ENCODE measurements around the gene GLP2R.

Gene GLP2R

GRCh38 chr17:9862220-9862619, 36.5 kb downstream of the GLP2R start:
- H3K27me3 ChIP-seq (ENCODE audit: control insufficient read depth, insufficient read depth, low read length) = no peaks in the 10 kb centered on the region
- no peak overlapping the region for H3K4me2 ChIP-seq (ENCODE audit: low read length)
- no peaks in the 10 kb centered on the region for H3K36me3 ChIP-seq (ENCODE audit: insufficient read depth, low read length)
- no peak overlapping the region for H3K9ac ChIP-seq (ENCODE audit: low read depth, low read length)
- no peak overlapping the region for H3K4me3 ChIP-seq (ENCODE audit: low read length)
- no peaks in the 10 kb centered on the region for H3K9me3 ChIP-seq (replicated peaks; ENCODE audit: low read length)
- no peaks in the 10 kb centered on the region for H3K4me1 ChIP-seq (ENCODE audit: control insufficient read depth, insufficient read depth, low read length)

DNA sequence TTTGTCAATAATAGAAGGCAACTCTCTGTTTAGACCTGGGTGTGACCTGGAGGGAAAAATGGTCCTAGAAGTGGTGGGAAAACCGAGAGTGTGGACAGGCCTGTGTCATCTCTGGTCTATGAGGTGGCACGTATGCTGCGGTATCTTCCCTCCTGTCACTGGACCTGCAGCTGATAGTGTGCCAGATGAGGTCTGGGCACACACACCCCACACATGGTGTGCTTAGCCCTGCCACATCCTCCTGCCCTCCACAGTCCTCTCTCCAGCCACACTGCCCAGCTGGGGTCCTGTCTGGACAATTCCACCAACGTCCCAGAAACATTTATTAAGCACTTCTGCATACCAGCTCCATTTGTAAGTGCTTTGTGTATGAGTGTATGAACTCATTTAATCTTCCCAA, 37.2 kb downstream of the GLP2R start:
- no peaks in the 10 kb centered on the region for H3K4me1 ChIP-seq (ENCODE audit: control insufficient read depth, insufficient read depth, low read length)
- no peaks in the 10 kb centered on the region for H3K27me3 ChIP-seq (ENCODE audit: control insufficient read depth, insufficient read depth, low read length)
- H3K4me3 ChIP-seq (ENCODE audit: low read length) = no peak overlapping the region
- H3K36me3 ChIP-seq (ENCODE audit: insufficient read depth, low read length) = no peaks in the 10 kb centered on the region
- H3K9ac ChIP-seq (ENCODE audit: low read depth, low read length) = no peak overlapping the region
- no peaks in the 10 kb centered on the region for H3K9me3 ChIP-seq (replicated peaks; ENCODE audit: low read length)
- no peak overlapping the region for H3K4me2 ChIP-seq (ENCODE audit: low read length)

DNA sequence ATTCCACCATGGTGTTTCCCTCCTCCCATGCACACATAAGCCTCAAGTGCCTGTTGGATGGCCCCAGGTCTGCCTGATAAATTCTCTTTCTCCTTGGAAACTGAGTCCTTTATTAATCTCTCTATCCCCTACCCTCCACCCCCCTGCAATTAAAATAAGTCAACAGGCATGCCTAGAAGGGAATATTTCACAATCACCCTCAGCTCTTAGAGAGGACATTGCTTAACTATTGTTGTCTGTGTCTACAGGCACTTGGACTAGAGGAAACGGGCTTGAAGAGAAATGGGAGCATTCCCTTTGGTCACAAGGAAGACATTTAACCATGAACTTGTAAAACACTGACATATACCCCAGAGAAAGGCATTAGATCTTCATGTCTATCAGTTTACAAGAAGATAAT, 39.9 kb downstream of the GLP2R start:
- Histone ChIP-seq H3K4me3 (ENCODE audit: low read length) (no peak overlapping the region), H3K36me3 (ENCODE audit: insufficient read depth, low read length) (no peaks in the 10 kb centered on the region), H3K27me3 (ENCODE audit: control insufficient read depth, insufficient read depth, low read length) (no peaks in the 10 kb centered on the region), H3K9me3 (replicated peaks; ENCODE audit: low read length) (no peaks in the 10 kb centered on the region), H3K4me1 (ENCODE audit: control insufficient read depth, insufficient read depth, low read length) (no peaks in the 10 kb centered on the region), H3K9ac (ENCODE audit: low read depth, low read length) (no peak overlapping the region), H3K4me2 (ENCODE audit: low read length) (no peak overlapping the region)

DNA sequence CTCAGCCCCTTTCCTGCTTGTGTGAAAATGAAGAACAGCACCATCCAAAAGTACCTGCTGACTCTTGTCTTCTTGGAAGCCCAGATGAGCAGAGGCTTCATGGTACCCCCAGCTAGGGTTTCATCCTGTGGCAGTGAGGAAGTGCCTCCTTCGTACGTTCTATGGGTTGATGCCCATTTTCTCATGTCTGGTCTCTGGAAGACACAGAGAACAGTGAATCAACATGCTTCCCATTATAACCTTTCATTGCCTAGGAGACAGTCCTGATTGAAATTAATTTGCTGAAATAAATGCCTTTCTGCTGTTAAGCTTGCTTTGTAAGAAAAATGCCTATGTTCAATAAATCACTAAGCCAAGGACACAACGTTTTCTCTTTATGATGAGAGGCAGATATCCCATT, 42.8 kb downstream of the GLP2R start:
- H3K4me2 ChIP-seq (ENCODE audit: low read length) = no peak overlapping the region
- H3K9ac ChIP-seq (ENCODE audit: low read depth, low read length) = no peak overlapping the region
- H3K4me3 ChIP-seq (ENCODE audit: low read length) = no peak overlapping the region
- no peaks in the 10 kb centered on the region for H3K36me3 ChIP-seq (ENCODE audit: insufficient read depth, low read length)
- H3K9me3 ChIP-seq (replicated peaks; ENCODE audit: low read length) = no peaks in the 10 kb centered on the region
- no peaks in the 10 kb centered on the region for H3K27me3 ChIP-seq (ENCODE audit: control insufficient read depth, insufficient read depth, low read length)
- H3K4me1 ChIP-seq (ENCODE audit: control insufficient read depth, insufficient read depth, low read length) = no peaks in the 10 kb centered on the region

- H3K4me1 ChIP-seq (ENCODE audit: control insufficient read depth, insufficient read depth, low read length) = no peaks in the 10 kb centered on the region
- no peak overlapping the region for H3K4me3 ChIP-seq (ENCODE audit: low read length)
- no peaks in the 10 kb centered on the region for H3K27me3 ChIP-seq (ENCODE audit: control insufficient read depth, insufficient read depth, low read length)
- H3K9me3 ChIP-seq (replicated peaks; ENCODE audit: low read length) = no peaks in the 10 kb centered on the region
- no peak overlapping the region for H3K9ac ChIP-seq (ENCODE audit: low read depth, low read length)
- no peak overlapping the region for H3K4me2 ChIP-seq (ENCODE audit: low read length)
- no peaks in the 10 kb centered on the region for H3K36me3 ChIP-seq (ENCODE audit: insufficient read depth, low read length)
Observed at GRCh38 chr17:9872852-9873251, 47.1 kb downstream of the GLP2R start.

- Histone ChIP-seq H3K36me3 (ENCODE audit: insufficient read depth, low read length) (no peaks in the 10 kb centered on the region), H3K4me3 (ENCODE audit: low read length) (no peak overlapping the region), H3K4me1 (ENCODE audit: control insufficient read depth, insufficient read depth, low read length) (no peaks in the 10 kb centered on the region), H3K27me3 (ENCODE audit: control insufficient read depth, insufficient read depth, low read length) (no peaks in the 10 kb centered on the region), H3K9ac (ENCODE audit: low read depth, low read length) (no peak overlapping the region), H3K4me2 (ENCODE audit: low read length) (no peak overlapping the region), H3K9me3 (replicated peaks; ENCODE audit: low read length) (no peaks in the 10 kb centered on the region)
Observed at GRCh38 chr17:9874722-9875121, 49.0 kb downstream of the GLP2R start.

DNA sequence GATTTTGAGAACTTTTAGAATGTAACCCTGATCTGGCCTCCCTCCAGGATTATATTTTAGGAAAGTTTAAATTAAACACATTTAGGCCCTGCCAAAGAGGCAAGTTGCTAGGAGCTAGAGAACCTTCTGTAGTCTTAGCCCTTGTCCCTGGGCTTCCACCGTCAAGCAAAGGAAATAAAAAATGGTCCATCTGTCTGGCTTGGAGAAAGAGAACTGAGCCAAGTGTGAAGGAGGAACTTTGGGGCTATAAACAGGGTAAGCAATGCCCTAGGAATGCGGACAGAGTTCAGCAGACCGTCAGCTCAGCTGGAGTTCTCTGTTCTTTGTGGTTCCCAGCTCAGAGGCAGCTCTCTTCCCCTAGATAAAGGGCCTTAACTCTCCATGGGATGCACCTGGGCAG, 49.7 kb downstream of the GLP2R start:
- Histone ChIP-seq H3K36me3 (ENCODE audit: insufficient read depth, low read length) (no peaks in the 10 kb centered on the region), H3K4me3 (ENCODE audit: low read length) (no peak overlapping the region), H3K9ac (ENCODE audit: low read depth, low read length) (no peak overlapping the region), H3K9me3 (replicated peaks; ENCODE audit: low read length) (no peaks in the 10 kb centered on the region), H3K4me2 (ENCODE audit: low read length) (no peak overlapping the region), H3K4me1 (ENCODE audit: control insufficient read depth, insufficient read depth, low read length) (no peaks in the 10 kb centered on the region), H3K27me3 (ENCODE audit: control insufficient read depth, insufficient read depth, low read length) (no peaks in the 10 kb centered on the region)

GRCh38 chr17:9878356-9878755, 52.6 kb downstream of the GLP2R start:
- H3K4me3 ChIP-seq (ENCODE audit: low read length) = no peak overlapping the region
- no peaks in the 10 kb centered on the region for H3K9me3 ChIP-seq (replicated peaks; ENCODE audit: low read length)

DNA sequence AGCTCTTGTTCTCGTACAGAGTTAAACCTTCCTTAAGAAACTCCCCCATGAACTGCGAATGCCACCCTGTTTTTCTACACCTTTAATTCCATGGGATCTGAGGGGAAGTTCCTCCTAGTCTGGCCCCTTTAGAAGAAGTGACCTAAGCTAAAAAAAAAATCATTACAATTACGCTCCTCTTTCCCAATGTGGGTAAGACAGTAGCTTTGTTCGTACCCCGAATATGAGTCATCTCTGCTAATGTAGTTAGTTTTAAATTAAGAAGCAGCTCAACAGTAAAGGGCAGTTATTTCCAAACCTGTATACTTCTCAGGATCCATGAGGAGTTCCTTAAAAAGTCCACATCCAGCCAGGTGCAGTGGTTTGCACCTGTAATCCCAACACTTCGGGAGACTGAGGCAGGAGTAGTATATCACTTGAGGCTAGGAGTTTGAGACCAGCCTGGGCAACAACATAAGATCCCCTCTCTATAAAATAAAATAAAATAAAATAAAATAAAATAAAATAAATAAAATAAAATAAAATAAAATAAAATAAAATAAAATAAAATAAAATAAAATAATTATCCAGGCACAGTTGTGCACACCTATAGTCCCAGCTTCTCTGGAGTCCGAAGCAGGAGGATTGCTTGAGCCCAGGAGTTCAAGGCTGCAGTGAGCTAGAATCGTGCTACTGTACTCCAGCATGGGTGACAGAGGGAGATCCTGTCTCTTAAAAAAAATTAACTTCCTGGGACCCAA, 53.2 kb downstream of the GLP2R start:
- H3K4me1 ChIP-seq (ENCODE audit: control insufficient read depth, insufficient read depth, low read length) = peaks cover 2% of the 10 kb centered on the region
- H3K9ac ChIP-seq (ENCODE audit: low read depth, low read length) = no peak overlapping the region
- no peaks in the 10 kb centered on the region for H3K36me3 ChIP-seq (ENCODE audit: insufficient read depth, low read length)
- no peaks in the 10 kb centered on the region for H3K9me3 ChIP-seq (replicated peaks; ENCODE audit: low read length)
- H3K4me2 ChIP-seq (ENCODE audit: low read length) = no peak overlapping the region
- H3K4me3 ChIP-seq (ENCODE audit: low read length) = no peak overlapping the region
- no peaks in the 10 kb centered on the region for H3K27me3 ChIP-seq (ENCODE audit: control insufficient read depth, insufficient read depth, low read length)

More at GRCh38 chr17:9878356-9878755, 52.6 kb downstream of the GLP2R start:
- H3K36me3 ChIP-seq (ENCODE audit: insufficient read depth, low read length) = no peaks in the 10 kb centered on the region
- H3K4me2 ChIP-seq (ENCODE audit: low read length) = no peak overlapping the region
- H3K27me3 ChIP-seq (ENCODE audit: control insufficient read depth, insufficient read depth, low read length) = no peaks in the 10 kb centered on the region
- H3K4me1 ChIP-seq (ENCODE audit: control insufficient read depth, insufficient read depth, low read length) = peaks cover 2% of the 10 kb centered on the region
- H3K9ac ChIP-seq (ENCODE audit: low read depth, low read length) = no peak overlapping the region

DNA sequence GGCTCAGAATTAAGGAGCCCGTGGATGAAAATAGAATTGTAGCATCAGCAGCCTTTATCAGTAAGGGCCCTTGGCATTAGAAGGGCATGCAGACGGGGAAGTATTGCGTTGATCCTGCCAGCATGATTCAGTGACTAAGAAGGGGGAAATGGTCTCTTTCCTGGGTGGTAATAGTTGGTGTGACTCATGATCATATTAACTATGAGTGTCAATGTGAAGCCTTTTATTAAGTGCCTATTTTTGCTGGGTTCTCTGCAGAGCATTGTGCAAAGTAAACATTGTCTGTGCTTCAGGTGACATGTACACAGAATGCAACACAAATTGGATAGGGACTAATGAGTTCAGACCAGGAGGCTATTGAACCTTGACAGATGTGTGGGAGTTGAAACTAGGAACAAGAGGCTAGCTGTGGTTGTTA, 54.9 kb downstream of the GLP2R start:
- Histone ChIP-seq H3K4me2 (ENCODE audit: low read length) (no peak overlapping the region), H3K27me3 (ENCODE audit: control insufficient read depth, insufficient read depth, low read length) (no peaks in the 10 kb centered on the region), H3K9ac (ENCODE audit: low read depth, low read length) (no peak overlapping the region), H3K9me3 (replicated peaks; ENCODE audit: low read length) (no peaks in the 10 kb centered on the region), H3K4me1 (ENCODE audit: control insufficient read depth, insufficient read depth, low read length) (peaks cover 2% of the 10 kb centered on the region), H3K4me3 (ENCODE audit: low read length) (no peak overlapping the region), H3K36me3 (ENCODE audit: insufficient read depth, low read length) (no peaks in the 10 kb centered on the region)

DNA sequence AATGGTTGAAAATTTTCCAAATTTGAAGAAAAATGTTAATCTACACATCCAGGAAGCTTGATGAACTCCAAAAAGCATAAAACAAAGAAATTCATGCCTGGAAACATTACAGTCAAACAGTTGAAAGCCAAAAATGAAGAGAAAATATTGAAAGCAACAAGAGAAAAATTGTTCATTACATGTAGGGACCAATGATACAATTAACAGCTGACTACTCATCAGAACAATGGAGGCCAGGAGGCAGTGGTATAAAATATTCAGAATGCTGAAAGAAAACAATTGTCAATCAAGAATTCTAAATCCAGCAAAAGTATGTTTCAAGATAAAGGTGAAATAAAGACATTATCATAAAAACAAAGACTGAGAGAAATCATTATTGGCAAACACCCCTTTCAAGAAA, 57.7 kb downstream of the GLP2R start:
- no peak overlapping the region for H3K4me3 ChIP-seq (ENCODE audit: low read length)
- no peak overlapping the region for H3K9ac ChIP-seq (ENCODE audit: low read depth, low read length)
- H3K4me1 ChIP-seq (ENCODE audit: control insufficient read depth, insufficient read depth, low read length) = peaks cover 2% of the 10 kb centered on the region
- H3K27me3 ChIP-seq (ENCODE audit: control insufficient read depth, insufficient read depth, low read length) = no peaks in the 10 kb centered on the region
- H3K4me2 ChIP-seq (ENCODE audit: low read length) = no peak overlapping the region
- H3K36me3 ChIP-seq (ENCODE audit: insufficient read depth, low read length) = no peaks in the 10 kb centered on the region
- H3K9me3 ChIP-seq (replicated peaks; ENCODE audit: low read length) = no peaks in the 10 kb centered on the region

DNA sequence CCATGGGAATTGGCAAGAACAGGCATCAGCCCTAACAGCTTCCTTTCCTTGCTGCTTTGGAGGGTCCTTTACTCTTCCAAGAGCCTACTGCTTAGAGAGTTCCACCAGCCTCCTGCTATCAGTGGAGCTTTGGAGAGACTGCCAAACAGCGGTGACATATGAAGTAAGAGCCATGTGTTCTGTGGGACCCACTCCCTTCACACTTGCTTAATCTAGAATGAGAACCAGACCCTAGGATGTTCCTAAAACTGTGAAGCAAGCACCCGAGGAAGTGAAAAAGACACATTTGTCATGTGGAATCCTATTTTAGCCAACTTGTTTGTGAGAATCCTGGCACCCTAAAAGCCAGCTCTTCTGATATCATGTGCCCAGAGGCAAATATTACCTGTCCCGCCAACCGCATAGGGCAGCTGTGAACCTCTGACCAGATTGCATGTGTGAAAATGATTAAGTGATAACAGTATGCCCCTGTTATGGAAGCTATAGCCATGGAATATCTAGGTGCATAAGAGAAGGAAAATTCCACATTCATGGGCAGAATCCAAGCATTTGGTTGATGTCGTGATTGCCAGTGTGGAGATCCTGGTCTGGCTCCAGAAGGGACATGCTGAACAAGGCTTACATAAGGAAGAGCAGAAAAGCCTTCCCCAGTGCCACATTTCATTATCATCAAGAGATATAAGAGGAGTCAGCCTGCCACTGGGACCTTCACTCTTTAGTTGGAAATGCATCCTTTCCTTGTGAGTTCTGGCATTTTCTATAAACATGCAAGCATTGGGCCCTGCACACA, 60.6 kb downstream of the GLP2R start:
- no peaks in the 10 kb centered on the region for H3K36me3 ChIP-seq (ENCODE audit: insufficient read depth, low read length)
- H3K4me2 ChIP-seq (ENCODE audit: low read length) = no peak overlapping the region
- no peaks in the 10 kb centered on the region for H3K27me3 ChIP-seq (ENCODE audit: control insufficient read depth, insufficient read depth, low read length)
- H3K9ac ChIP-seq (ENCODE audit: low read depth, low read length) = no peak overlapping the region
- H3K4me3 ChIP-seq (ENCODE audit: low read length) = no peak overlapping the region
- H3K4me1 ChIP-seq (ENCODE audit: control insufficient read depth, insufficient read depth, low read length) = no peaks in the 10 kb centered on the region
- no peaks in the 10 kb centered on the region for H3K9me3 ChIP-seq (replicated peaks; ENCODE audit: low read length)

All from skeletal muscle satellite cell (primary cell).